HG02870 (cell line): ENCODE measurements around the gene ADRA2C.

Experiments
- ATAC-seq: cut with Tn5 transposase; IDR thresholded peaks from one replicate; pipeline ENCODE4 v1.9.1; 2021; ENCODE audit warnings: mild to moderate bottlenecking, moderate library complexity; ENCODE audit not compliant: unreplicated experiment

Gene ADRA2C

DNA sequence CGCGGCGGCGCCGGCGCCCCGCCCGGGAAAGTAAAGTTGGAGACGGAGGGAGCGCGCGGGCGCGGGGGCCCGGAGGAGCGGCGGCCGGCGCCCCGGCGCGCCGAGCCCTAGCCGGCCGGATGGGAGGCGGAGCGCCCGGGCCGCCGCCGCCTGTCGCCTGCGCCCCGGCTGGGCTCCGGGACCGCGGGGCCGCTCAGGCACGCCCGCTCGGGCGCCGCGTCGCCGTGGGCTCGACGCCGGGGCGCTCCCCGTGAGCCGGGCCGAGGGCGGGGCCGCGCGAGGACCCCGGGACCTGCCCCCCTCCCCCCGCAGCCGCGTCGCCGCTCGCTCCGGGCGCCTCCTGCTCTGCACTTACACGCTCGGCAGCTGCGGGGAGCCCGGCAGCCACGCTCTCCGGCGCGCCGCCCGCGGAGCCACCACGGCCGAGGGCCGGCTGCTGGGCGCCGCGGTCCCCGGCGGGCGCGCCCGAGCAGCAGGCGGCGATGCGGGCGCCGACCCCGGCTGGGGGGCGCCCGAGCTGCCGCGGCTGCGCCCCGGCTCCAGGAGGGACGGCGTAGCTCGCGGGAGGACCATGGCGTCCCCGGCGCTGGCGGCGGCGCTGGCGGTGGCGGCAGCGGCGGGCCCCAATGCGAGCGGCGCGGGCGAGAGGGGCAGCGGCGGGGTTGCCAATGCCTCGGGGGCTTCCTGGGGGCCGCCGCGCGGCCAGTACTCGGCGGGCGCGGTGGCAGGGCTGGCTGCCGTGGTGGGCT, at the start of gene ADRA2C:
Gene ADRA2C, plus strand, starts transcription at position 350 of the 749 bp plus-strand sequence. Its CDS starts 222 bp downstream, at position 572.
- no peak for ATAC-seq

DNA sequence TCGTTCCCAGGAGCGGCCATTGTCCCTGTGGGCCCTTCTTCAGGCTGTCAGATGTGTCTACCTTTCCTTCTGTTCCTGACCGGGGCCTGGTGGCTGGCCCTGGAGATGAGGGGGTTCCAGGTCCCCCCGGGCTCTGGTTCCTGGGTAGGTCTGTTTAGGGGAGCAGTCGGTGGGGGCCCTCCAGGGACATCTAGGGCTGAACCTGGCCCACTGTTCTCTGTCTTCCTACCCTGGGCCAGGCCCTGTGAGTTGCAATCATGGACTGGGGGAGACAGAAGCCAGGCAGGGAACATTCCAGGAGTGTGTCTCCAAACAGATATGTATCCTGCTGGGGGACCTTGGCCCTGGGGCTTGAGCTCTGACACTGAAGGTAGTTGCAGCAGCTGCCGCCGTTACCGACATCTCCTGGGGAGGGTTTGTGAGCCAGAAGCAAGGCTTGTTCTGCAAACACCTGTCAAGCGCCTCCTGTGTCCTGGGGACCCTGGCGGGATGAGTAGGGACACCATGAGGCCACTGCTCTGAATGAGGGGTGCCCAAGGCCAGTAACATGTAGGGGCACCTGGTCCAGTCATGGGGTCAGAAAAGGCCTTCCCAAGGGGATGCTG, 49.5 kb upstream of the ADRA2C start:
- no peak for ATAC-seq

DNA sequence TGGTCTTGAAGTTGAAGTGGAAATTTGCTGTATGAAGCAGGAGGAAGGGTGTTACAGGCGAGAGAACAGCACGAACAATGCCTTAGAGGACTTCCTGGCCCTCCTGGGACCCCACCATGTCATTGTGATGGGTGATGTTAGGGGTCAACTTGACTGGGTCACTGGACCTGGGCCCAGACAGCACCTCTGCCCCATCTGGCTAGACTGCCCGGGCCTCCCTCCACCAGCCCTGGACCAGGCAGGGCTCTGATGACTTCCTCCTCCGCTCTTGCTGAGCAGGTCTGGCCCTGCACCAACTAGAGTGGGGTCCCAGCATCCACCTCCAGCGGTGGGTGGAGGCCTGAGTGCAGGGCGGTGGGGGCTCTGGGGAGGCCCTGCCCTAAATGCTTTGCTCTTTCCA, 48.9 kb upstream of the ADRA2C start:
- no peak for ATAC-seq

DNA sequence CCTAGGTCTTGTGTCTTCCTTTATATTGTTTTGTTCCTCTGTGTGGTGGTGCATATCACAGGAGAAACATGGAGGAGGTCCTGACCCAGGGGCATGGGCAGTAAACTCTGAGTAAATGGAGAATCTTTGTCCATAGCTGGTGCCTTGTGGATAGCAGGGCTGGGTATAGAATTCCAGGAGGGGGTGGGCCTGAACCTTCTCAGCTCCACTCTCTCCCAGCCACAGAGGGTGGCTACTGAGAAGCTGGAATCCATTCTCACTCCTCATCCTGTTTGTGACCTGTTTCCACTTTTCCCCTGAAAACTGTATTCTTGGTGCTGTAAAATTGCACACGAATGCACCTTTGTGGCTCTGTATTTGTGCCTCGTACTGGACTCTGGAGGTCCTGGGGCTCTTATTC, 47.7 kb upstream of the ADRA2C start:
- no peak for ATAC-seq

DNA sequence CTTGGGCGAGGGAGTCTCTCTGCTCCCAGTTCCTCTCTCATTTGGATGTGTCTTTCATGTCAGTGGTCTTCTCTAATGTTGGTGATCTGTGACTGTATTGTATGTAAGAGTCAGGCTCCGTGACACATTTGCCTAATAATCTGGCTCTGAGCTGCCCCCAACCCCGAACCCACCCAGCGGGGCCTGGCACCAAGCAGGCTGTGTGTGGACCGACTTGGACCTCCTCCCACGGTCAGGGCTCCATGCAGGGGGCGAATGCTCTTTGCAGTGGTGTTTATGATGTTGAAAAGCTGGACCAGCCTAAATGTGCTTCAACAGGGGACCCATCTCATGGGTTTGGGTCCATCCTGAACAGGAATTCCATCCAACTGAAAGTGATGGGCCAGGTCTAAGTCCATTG, 47.0 kb upstream of the ADRA2C start:
- no peak for ATAC-seq

DNA sequence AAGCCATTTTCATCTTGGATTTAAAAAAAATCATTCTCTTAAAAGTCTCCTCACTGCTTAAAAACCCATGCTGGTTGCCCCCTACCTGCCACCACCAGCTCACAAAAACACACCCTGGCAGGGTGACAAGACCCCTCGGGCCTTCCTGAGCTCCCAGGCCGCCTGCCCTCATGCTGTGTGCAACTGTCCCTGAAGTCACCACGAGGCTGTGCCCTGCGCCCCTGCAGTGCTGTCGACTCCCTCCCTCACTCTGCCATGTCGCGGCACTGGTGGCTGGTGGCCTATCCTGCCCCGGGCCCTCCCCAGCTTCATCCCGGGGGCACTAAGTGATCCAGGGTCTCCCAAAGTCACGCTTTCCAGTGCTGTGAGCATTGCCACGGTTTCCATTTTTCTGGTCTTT, 46.3 kb upstream of the ADRA2C start:
- no peak for ATAC-seq

DNA sequence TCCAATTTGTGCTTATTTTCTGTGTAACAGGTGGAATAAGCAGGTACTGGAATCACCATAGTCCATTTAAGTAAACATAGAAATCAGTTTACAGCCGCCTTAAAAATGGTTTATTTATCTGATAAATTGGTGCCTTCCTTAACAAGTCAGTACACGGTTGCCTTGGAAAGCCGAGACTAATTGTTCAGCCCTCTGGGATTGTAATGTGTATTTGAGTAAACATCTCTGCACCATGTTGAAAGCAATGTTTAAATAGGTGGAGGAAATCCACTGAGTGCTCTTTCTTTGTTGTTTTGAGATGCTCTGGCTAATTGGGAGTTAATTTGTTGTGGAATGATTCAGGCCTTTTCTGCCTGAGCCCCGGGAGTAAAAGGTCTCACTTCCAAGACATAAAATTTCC, 45.7 kb upstream of the ADRA2C start:
- ATAC-seq: no peak

DNA sequence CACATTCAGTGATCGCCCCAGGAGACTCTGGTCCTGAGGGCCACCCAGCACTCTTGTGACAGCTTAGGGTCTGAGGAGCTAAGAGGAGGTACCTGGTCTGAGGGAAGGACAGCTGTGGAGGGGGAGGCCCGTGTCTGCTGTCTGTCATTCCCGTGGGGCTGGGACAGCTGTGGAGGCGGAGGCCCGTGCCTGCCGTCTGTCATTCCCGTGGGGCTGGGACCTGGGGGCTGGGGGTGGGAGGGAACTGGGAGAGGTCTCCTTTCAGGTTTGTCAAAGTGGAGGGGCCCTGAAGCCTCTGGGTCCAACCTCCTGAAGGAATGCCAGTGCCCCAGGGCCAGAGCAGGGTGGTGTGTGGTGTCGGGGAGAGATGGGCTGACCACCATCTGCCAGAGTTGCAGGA, 45.0 kb upstream of the ADRA2C start:
- no peak for ATAC-seq

DNA sequence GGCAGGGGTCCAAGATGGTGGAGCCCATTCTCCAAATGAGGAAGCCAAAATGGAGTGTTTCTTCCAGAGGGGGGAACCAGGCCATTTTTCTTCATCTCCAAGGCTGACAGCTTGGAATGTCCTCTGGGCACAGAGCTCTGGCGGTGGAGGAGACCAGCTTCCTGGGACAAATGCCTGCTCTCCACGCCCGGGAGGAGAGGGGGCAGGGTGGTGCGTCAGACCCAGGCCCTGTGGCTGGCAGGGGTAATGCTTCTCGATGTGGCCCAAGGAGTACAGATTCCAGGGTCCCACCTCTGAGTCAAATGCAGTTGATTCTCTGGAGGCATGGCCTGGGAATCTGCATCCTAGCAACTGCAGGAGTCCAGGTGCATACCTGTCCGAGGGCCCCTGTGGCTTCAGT, 44.6 kb upstream of the ADRA2C start:
- no peak for ATAC-seq

DNA sequence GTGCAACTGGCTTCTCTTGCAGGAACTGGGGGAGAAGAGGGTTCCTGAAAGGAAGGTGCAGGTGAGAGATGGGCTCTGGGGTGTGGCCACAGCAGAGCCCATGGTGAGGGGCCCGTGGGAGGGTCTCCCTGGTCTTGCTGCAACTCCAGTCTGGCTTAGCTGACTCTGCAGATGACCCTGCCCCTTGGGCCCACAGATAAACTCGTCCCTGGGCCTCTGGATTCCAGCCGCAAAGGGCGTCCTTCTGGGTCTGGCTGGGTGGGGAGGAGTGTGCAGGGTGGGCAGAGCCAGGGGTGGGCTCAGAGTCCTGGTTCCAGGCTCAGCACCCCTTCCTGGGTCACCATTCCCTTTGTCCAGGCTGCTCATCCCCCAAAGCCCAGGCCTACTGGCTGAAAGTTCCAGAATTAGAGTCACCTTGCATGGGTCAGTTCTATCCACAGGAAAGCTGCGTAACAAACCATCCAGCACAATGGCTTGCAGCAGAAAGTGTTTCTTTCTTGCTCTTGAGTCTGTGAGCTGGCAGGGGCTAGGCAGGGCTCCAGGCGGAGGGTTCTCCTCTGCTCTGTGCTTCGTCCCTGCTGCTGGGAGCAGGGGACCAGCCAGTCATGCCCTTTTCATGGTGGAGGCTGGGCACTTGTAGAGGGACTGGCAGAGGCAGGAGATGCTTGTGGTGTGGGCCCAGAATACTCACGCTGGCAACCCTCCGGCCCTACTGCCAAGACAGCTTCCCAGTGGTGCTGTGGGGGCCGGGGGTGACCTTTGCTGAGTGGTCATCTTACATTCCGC, 43.5 kb upstream of the ADRA2C start:
- ATAC-seq: no peak

DNA sequence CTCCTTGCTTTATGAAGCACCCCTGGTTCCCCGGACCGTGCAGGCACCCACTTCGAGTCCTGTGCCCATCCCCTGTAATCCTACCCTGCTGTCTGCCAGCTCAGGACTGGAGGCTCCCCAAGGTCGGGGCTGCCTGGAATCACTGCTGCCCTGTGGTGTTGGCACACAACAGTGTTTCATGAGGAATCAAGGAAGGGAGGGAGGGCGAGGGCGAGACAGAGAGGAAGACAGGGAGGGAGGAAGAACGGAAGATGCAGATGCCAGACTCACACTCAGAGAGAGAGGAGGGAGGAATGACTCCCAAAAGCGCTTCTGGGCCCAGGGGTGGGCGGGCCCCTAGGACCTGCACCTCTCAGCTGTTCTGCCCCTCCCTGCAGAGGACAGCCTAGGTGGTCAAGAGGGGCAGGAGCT, 42.9 kb upstream of the ADRA2C start:
- ATAC-seq: no peak

DNA sequence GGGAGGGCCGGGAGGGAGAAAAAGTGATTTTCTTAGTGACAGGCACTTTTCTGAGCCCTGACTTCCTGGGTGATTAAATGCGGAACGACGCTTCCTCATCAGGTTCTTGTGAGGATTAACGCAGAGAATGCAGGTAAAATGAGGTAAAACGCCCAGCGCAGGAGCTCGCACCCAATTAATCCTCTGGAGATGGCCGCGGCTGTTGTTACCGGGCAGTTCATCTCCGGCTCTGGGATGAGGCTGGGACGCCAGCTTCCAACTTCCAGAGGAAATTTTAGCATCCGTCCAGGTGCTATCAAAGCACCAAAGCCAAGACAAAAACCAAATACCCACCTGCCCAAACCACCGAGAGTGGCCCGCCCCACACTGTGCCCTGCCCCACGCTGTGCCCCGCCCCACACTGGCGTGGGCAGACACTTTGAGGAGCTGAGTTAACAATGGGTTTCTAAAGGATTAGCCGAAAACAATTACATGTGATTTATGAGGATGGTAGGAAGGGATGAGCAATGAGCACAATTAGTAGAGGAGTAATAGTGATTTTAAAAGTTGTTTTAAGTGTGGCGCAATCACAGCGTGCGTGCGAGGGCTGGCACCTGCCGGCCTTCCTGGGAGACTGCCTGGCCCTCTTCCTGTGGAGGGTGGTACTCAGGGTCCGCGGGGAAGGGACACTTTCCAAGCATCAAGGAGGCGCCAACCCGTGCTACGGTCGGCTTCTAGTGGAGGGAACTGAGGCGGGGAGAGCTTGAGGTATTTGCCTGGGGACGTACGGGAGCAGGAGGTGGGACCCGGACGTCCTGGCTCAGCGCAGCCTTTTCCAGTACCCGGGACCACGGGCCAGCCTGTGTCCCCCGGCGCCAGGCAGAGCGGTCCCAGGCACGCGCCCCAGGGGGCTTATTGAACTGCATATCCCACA, 41.6 kb upstream of the ADRA2C start:
- no peak for ATAC-seq

DNA sequence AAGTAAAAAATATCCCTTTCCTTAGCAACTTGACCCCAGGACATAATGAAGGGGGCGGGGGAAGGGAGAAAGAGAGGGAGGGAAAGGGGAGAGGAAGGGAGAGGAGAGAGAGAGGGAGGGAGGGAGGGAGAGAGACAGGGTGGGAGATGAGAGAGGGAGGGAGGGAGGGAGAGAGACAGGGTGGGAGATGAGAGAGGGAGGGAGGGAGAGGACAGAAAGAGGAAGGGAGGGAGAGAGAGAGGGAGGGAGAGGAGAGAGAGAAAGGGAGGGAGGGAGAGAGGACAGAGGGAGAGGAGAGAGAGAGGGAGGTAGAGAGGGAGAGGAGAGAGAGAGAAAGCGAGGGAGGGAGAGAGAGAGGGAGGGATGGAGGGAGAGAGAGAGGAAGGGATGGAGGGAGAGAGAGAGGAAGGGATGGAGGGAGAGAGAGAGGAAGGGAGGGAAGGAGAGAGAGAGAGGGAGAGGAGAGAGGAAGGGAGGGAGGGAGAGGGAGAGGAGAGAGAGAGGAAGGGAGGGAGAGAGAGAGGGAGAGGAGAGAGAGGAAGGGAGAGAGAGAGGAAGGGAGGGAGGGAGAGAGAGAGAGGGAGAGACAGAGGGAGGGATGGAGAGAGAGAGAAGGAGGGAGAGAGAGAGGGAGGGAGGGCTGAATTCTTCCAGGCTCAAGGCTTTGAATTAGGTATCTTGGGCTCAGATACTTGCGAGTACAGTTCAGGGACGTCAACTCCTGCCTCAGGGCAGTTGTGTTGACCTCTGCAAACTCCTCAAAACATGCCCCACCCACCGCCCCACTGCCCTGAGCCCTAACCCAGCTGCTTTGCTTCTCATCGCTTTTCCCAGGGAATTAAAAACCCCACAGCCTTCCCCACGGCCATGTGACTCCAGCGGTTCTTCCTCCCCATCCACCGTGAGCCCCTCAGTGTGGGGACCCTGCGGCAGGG, 40.0 kb upstream of the ADRA2C start:
- ATAC-seq: no peak

DNA sequence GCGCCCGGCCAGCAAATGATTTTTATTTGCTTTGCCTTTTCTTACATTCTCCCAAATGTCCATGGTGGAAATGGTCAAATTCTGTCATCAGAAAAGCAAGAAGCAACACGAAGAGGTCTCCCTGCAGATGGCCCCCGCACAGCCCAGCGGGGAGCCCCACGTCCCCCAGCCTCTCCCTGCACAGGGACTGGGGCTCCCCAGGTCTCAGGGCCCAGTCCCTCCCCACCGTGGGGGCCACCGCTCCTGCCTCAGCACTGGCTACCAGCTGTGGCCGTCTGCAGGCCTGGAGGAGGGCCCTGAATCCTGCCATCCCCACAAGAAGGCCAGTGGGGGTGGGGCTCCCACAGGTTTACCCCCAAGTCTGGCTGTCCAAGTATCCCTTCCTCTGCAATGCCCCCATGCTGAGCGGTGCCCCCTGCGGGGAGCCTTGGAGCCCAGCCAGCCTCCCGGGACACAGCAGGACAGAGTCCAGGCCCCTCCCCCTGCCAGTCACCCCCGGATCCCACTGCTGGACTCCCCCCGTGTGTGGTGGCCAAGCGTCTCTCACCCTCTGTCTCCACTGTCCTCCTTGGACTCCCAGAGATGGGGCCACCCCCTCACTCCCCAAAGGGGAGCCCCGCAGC, 38.2 kb upstream of the ADRA2C start:
- no peak for ATAC-seq

DNA sequence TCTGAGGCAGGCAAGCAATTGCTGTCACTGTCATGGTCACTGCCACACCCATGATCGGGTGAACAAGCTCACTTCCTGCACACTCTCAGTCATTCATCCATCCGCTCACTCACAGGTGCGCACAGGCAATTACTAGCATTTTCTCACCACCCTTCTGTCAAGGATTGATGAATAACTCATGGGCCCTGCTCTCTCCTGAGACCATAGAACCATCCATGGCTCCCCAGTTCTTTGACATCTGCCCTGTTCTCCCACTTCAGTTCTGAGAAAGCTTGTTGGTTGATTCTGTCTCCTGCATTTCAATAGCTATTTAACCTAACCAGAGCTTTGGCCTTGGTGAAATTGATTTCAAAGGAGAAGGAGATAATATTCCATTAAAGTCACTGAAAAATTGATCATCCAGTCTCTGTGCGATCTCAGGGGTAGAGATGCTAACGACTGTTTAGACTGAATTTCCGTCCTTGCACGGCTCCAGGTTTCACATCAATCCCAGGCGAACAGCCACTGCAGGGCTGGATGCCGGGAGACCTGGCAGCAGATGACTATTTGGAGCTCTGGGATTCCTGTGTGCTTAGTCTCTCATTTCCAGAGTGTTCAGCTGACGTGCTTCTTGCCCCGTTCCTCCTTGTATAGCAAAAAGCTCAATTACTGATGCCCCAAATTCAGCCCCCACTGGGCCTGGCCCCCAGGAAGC, 36.9 kb upstream of the ADRA2C start:
- ATAC-seq: no peak

DNA sequence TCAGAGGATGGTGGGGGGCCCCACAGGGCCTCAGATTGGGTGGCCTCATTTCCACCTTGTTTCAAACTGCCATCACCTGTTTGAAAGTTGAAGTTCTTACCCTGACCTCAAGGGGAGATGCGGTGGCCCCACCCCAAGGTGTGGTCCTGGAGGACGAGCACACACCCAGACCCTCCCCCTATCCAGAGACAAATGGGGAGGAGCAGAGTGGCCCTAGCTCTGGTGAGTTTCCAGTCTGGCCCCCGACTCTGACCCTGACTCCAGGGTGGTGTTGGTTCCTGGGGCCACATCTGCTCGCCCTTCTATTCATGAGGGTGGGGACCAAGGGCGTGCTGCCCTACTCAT, 36.3 kb upstream of the ADRA2C start:
- ATAC-seq: no peak

DNA sequence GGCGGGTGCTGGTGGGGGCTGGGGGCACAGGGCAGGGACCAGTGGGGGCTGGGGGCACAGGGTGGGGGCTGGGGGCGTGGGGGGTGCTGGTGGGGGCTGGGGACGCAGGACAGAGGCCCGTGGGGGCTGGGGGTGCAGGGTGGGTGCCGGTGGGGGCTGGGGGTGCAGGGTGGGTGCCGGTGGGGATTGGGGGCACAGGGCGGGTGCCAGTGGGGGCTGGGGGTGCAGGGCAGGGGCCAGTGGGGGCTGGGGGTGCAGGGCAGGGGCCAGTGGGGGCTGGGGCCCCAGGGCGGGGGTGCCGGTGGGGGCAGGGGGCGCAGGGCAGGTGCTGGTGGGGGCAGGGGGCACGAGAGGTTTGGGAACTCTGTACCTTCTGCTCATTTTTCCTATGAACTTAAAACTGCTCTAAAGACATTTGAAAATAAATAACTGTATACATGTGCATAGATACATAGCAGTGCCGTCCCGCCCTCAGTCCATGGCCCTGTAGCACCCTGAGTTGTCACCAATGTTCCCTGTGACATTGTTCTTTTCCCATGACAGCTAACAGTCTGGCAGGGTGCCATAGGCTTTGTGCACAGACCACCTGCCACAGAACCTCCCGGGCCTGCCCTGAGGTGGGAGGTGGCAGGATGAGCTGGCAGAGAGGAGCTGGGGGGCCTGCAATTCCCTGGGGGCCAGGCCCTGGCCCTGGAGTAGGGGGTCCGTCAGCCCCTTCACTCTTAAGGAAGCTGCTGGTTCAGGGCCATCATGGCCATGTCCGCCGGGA, 35.6 kb upstream of the ADRA2C start:
- ATAC-seq: no peak
